ACC112 (cell line): ENCODE measurements around the gene RGS14.

Experiments used
- H2AFZ ChIP-seq: fragments of 200-600 bp; sonication (generic); one replicate; pipeline ENCODE4 v1.6.0; 2017; ENCODE audit warnings: antibody characterized with exemption, low read length; ENCODE audit not compliant: unreplicated experiment
- H3K27ac ChIP-seq: fragments of 200-600 bp; sonication (generic); 2 replicates; pipeline ENCODE4 v1.5.1; 2014; ENCODE audit warnings: low read depth, mild to moderate bottlenecking, antibody characterized with exemption, low read length, moderate library complexity
- H3K27me3 ChIP-seq: fragments of 200-600 bp; sonication (generic); 2 replicates; pipeline ENCODE4 v1.6.1; 2014; ENCODE audit warnings: mild to moderate bottlenecking, antibody characterized with exemption, low read length, moderate library complexity, mixed read lengths; ENCODE audit not compliant: insufficient read depth
- H3K36me3 ChIP-seq: fragments of 200-600 bp; sonication (generic); 2 replicates; pipeline ENCODE4 v1.6.1; 2016; ENCODE audit warnings: mild to moderate bottlenecking, antibody characterized with exemption, low read length, moderate library complexity, mixed read lengths; ENCODE audit not compliant: insufficient read depth
- H3K4me1 ChIP-seq: fragments of 200-600 bp; sonication (generic); one replicate; pipeline ENCODE4 v1.6.1; 2016; ENCODE audit warnings: low read length, mixed read lengths; ENCODE audit not compliant: insufficient read depth, unreplicated experiment, control insufficient read depth
- H3K4me3 ChIP-seq: fragments of 200-600 bp; sonication (generic); 2 replicates; pipeline ENCODE4 v1.5.1; 2014; ENCODE audit warnings: mild to moderate bottlenecking, low read depth, low read length
- H3K79me2 ChIP-seq: fragments of 200-600 bp; sonication (generic); one replicate; pipeline ENCODE4 v1.6.0; 2016; ENCODE audit warnings: low read length; ENCODE audit not compliant: control insufficient read depth, unreplicated experiment, insufficient read depth

The RGS14 gene

DNA sequence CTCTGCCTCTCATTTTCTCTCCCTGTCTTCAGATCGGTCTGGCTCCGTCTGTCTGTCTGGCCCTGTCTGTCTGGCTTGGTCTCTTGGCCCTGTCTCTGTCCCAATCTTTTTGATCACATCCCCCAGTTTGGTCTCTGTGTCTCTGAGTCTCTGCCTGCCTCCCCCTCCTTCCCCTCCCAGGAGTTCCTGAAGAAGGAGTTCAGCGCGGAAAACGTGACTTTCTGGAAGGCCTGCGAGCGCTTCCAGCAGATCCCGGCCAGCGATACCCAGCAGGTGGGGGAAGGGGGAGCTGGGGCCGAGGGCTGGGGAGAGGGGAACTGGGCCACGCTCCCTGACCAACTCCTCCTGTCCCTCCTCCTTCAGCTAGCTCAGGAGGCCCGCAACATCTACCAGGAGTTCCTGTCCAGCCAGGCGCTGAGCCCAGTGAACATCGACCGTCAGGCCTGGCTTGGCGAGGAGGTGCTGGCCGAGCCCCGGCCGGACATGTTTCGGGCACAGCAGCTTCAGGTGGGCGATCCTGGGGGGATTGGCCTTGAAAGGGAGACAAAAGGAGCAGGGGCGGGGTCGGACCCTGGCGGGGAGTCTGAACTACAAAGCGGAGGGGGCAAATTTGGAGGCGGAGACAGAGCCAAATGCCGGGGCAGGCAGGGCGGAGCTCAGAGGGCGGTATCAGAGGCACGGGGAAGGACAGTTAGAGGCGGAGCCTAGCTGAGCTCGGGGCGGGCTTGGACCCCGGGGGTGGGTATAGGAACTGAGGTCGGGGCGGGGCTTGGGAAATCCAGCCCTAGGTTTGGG is 9.0 kb downstream of the RGS14 start:
- no peak overlapping the region for H3K27ac ChIP-seq
- H3K27me3 ChIP-seq, result no peaks in the 10 kb centered on the region
- peak overlapping the region; percentile 74 for H3K4me3 ChIP-seq
- peaks cover 22% of the 10 kb centered on the region for H3K4me1 ChIP-seq
- no peaks in the 10 kb centered on the region for H3K36me3 ChIP-seq
- no peaks in the 10 kb centered on the region for H3K79me2 ChIP-seq
- peak overlapping the region; percentile 86 for H2AFZ ChIP-seq

DNA sequence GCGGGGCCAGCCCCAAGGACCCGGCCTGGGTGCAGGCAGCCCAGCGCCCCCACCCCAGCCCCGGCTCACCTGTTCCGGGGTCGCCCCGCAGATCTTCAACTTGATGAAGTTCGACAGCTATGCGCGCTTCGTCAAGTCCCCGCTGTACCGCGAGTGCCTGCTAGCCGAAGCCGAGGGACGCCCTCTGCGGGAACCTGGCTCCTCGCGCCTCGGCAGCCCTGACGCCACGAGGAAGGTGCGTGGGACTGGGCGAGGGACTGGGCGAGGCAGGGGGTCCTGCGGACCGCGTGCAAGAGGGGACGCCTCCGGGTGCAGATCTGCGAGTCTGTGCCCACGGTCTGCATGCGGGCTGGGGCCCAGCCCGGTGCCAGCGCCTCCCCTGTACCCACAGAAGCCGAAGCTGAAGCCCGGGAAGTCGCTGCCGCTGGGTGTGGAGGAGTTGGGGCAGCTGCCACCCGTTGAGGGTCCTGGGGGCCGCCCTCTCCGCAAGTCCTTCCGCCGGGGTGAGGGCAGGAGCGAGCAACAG is 9.7 kb downstream of the RGS14 start:
- Histone ChIP-seq H2AFZ (peak overlapping the region; percentile 80), H3K4me1 (peaks cover 27% of the 10 kb centered on the region), H3K36me3 (no peaks in the 10 kb centered on the region), H3K27ac (no peak overlapping the region), H3K4me3 (peak overlapping the region; percentile 74), H3K27me3 (no peaks in the 10 kb centered on the region), H3K79me2 (no peaks in the 10 kb centered on the region)

DNA sequence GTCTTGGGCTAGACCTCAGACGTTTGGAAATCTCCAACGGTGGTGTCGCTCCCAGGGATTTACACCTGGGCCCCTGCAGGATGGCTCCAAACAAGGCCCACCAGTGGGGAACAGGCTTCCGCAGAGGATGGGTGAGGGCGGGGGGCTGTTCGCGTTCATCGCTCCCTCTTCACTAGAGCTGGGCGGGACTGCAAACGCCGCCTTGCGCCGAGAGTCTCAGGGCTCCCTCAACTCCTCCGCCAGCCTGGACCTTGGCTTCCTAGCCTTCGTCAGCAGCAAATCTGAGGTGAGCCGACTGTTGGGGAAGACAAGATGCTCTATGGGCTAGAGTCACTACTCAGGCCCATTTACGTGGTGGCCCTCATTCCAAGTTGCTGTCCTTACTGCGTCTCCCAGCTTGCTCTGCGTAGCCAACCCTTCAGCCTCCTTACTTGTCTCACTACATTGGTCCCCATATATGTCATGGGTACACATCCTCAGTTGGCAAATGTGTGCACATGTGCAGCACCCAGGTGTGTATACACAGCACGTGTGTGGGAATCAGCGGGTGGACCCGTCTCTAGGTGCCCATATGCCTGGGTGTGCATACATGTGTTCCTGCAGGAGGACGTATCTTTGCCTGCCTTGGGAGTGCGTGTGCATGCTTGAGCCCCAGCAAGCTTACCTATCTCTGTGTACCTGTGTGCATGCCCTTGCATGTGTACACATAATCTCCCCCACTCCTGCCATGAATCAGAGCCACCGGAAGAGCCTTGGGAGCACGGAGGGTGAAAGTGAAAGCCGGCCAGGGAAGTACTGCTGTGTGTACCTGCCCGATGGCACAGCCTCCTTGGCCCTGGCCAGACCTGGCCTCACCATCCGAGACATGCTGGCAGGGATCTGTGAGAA is 10.5 kb downstream of the RGS14 start:
- peaks cover 27% of the 10 kb centered on the region for H3K4me1 ChIP-seq
- no peaks in the 10 kb centered on the region for H3K36me3 ChIP-seq
- no peak overlapping the region for H3K27ac ChIP-seq
- H3K4me3 ChIP-seq, result peak overlapping the region; percentile 74
- no peaks in the 10 kb centered on the region for H3K27me3 ChIP-seq
- no peak overlapping the region for H2AFZ ChIP-seq
- H3K79me2 ChIP-seq, result no peaks in the 10 kb centered on the region

DNA sequence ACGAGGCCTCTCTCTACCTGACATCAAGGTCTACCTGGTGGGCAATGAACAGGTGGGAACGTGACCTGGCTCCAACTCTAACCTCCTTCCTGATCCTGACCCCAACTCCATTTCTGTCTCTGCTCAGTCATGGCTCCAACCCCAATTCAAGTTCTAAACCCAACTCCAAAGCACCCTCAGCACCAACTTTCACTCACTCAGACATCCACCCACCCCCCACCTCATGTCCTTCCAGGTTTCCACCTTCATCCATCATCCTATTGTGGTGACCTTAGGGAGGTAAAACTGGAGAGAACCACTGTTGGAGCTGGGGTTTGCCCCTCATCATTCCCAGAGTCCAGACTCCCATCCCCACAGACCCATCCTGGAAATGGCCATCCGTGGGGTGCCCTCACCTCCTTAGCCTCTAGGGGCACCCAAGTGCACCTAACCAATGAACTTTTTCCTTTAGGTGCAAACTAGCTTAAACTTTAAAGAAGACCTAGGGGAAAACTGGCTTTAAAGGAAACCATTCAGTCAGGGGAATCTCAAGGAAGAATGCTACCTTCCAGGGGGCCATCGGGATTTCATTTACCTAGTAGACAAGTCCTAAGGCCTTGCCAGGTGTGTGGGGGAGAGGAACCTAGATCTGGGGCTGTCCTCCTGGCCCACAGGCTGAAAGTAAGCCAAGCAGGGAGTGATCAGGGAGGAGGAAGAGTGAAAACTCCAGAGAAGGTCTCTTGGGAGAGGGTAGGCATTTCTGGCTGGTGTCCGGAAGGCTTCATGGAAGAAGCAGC is 11.3 kb downstream of the RGS14 start:
- Histone ChIP-seq H3K4me3 (no peak overlapping the region), H3K79me2 (no peaks in the 10 kb centered on the region), H3K27me3 (no peaks in the 10 kb centered on the region), H2AFZ (no peak overlapping the region), H3K27ac (no peak overlapping the region), H3K4me1 (peaks cover 26% of the 10 kb centered on the region), H3K36me3 (no peaks in the 10 kb centered on the region)

DNA sequence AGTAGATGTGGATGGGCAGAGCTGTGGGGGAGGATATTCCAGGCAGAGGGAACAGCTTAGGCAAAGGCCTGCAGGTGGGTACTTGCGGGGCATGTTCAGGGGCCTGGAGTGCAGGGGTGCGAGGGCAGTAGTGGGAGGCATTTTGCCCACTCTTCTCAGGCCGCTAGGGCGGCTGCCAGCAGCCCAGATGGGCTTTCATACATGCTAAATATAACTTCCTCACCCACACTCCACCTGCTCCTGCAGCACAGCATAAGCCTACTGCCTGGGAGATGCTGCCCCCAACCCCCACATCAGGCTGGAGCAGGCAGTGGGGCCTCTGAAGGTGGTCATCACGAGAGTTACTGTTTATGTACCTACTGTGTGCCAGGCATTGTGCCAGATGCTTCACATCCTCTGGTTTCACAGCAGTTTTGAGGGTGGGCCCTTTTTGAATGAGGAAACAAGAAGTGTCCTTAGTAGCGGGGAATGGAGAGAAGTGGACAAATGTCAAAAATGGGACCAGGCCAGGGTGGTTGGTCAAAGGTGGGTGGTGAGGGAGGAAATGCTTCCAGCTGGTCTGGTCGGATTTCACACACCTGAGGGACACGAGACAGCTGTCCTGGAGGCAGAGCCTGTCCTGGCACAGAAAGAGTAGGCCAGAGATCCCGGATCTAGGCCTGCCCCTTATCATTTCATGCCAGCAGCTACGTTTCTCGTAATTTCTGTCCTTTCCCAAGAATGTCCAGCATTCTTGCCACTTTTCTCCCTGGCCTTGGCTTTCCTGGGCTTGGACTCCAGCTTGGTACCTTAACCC is 12.1 kb downstream of the RGS14 start:
- H2AFZ ChIP-seq, result no peak overlapping the region
- H3K36me3 ChIP-seq, result no peaks in the 10 kb centered on the region
- peaks cover 20% of the 10 kb centered on the region for H3K4me1 ChIP-seq
- no peak overlapping the region for H3K27ac ChIP-seq
- no peaks in the 10 kb centered on the region for H3K79me2 ChIP-seq
- H3K4me3 ChIP-seq, result no peak overlapping the region
- no peaks in the 10 kb centered on the region for H3K27me3 ChIP-seq

DNA sequence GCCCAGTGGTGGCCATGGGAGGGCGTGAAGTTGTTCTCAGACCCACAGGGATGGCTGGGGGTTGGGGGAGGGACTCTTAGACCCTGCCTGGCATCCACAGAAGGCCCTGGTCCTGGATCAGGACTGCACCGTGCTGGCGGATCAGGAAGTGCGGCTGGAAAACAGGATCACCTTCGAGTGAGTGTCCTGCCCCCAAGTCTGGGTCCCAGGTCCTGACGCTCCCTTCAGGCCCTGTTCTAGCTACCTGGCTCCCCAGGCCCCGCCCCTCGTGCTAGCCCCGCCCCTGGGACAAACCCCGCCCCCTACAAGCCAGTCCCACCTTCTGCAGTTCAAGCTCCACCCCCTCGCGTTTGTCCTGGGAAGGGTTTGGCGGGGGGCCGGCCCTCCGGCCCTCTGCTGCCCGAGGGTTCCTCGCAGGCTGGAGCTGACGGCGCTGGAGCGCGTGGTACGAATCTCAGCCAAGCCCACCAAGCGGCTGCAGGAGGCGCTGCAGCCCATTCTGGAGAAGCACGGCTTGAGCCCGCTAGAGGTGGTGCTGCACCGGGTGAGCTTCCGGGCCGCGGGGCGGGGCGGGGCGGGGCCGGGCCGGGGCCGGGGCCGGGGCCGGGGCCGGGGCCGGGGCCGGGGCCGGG is 12.9 kb downstream of the RGS14 start:
- peaks cover 20% of the 10 kb centered on the region for H3K4me1 ChIP-seq
- H3K79me2 ChIP-seq, result no peaks in the 10 kb centered on the region
- H3K4me3 ChIP-seq, result no peak overlapping the region
- no peak overlapping the region for H2AFZ ChIP-seq
- no peaks in the 10 kb centered on the region for H3K36me3 ChIP-seq
- H3K27me3 ChIP-seq, result no peaks in the 10 kb centered on the region
- H3K27ac ChIP-seq, result no peak overlapping the region

DNA sequence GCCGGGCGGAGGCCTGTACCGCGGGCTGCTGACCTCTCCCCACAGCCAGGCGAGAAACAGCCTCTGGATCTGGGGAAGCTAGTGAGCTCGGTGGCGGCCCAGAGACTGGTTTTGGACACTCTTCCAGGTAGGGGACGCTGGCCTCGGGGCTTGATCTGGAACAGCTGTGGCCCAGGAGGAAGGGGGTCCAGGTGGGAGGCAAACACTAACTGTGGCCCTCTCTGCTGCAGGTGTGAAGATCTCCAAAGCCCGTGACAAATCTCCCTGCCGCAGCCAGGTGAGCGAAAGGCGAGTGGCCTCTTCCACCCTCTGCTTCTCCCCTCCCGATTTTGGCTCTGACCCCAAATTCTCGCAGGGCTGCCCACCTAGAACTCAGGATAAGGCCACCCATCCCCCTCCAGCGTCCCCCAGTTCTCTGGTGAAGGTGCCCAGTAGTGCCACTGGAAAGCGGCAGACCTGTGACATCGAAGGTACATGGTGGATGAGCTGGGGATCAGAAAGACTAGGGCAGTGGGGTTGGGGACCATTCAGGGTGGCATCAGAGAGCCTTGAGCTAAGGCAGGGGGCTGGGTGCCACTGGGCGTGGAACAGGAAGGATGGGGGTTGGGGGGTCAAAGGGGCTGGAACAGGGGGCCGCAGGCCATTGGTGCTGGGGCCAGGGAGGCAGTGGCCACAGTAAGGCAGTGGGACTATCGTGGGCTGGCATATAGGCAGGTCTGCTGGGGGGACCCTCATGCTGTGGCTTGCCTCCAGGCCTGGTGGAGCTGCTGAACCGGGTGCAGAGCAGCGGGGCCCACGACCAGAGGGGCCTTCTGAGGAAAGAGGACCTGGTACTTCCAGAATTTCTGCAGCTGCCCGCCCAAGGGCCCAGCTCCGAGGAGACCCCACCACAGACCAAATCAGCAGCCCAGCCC is 13.7 kb downstream of the RGS14 start:
- Histone ChIP-seq H3K79me2 (no peaks in the 10 kb centered on the region), H3K27ac (no peak overlapping the region), H3K27me3 (no peaks in the 10 kb centered on the region), H3K36me3 (no peaks in the 10 kb centered on the region), H2AFZ (peak overlapping the region; percentile 46), H3K4me3 (peak overlapping the region; percentile 72), H3K4me1 (peaks cover 19% of the 10 kb centered on the region)

DNA sequence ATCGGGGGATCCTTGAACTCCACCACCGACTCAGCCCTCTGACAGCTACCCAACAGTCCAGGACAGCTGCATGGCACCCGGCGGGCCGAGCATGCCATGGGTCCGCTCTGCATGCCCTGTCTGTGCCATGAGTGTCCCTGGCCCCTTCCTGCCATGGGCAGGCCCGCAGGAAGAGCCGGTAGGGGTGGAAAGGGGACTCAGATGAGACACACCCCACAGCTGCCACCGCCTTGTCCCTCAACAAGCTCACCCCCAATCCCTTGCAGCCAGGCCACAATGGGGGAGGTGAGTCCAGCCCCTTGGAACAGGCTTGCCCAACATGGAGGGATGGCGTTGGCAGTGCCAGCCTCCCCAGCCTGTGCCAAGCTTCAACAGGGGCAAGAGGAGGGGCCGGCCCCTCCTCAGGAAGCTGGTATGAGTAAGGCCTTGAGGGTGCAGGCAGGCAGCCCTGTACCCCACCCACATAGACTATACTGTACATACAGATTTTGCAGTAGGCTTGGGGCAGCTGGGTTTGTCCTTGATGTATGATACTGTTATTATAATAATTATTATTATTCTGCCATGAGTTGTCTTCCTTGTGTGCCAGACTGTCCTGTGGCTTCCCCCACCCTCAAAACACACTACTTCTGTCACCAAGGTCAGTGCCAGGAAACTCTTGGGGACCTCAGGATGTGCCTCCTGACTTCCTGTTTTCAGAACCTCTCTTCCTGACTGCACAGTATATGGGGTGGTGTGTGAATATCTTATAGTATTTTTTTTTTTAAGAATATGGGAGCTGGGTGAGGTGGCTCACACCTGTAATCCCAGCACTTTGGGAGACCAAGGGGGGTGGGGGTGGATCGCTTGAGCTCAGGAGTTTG is 14.5 kb downstream of the RGS14 start:
- H3K4me1 ChIP-seq, result peaks cover 14% of the 10 kb centered on the region
- H3K36me3 ChIP-seq, result no peaks in the 10 kb centered on the region
- H3K27me3 ChIP-seq, result no peaks in the 10 kb centered on the region
- H3K27ac ChIP-seq, result no peak overlapping the region
- H3K4me3 ChIP-seq, result no peak overlapping the region; the same call in 1 of the 2 replicates
- H3K79me2 ChIP-seq, result no peaks in the 10 kb centered on the region
- no peak overlapping the region for H2AFZ ChIP-seq
